Mucosa of rectum (tissue), 2 donors: ENCODE results near the gene TFRC.

Experiments
- H3K27ac ChIP-seq, 2 donors: one replicate each; pipeline ENCODE4 v1.7.0; 2013; ENCODE audit warnings: inconsistent platforms in 2 of 2, low read depth in 2 of 2, low read length in 2 of 2
- H3K27me3 ChIP-seq, 2 donors: one replicate each; pipeline ENCODE4 v1.7.0; 2013; ENCODE audit warnings: low read length in 2 of 2; ENCODE audit not compliant: control insufficient read depth in 2 of 2, insufficient read depth in 2 of 2
- H3K36me3 ChIP-seq, 2 donors: one replicate each; pipeline ENCODE4 v1.7.0; 2013; ENCODE audit warnings: low read length in 2 of 2; ENCODE audit not compliant: control insufficient read depth in 2 of 2, insufficient read depth in 2 of 2
- H3K4me1 ChIP-seq, 2 donors: one replicate each; pipeline ENCODE4 v1.7.0; 2013; ENCODE audit warnings: low read length in 2 of 2, mild to moderate bottlenecking in 1 of 2; ENCODE audit not compliant: control insufficient read depth in 2 of 2, insufficient read depth in 2 of 2
- H3K4me3 ChIP-seq, 2 donors: one replicate each; pipeline ENCODE4 v1.7.0; 2013; ENCODE audit warnings: low read length in 2 of 2
- H3K9ac ChIP-seq, 2 donors: one replicate each; pipeline ENCODE4 v1.7.0; 2013; ENCODE audit warnings: low read length in 2 of 2, low read depth in 1 of 2, mild to moderate bottlenecking in 1 of 2
- H3K9me3 ChIP-seq, 2 donors: one replicate each; pipeline ENCODE4 v1.7.0; 2013; ENCODE audit warnings: low read length in 2 of 2; ENCODE audit not compliant: control insufficient read depth in 2 of 2
- donor health status: healthy.
- donor health status: Normal muscosa, but diverticular disease.

TFRC gene

DNA sequence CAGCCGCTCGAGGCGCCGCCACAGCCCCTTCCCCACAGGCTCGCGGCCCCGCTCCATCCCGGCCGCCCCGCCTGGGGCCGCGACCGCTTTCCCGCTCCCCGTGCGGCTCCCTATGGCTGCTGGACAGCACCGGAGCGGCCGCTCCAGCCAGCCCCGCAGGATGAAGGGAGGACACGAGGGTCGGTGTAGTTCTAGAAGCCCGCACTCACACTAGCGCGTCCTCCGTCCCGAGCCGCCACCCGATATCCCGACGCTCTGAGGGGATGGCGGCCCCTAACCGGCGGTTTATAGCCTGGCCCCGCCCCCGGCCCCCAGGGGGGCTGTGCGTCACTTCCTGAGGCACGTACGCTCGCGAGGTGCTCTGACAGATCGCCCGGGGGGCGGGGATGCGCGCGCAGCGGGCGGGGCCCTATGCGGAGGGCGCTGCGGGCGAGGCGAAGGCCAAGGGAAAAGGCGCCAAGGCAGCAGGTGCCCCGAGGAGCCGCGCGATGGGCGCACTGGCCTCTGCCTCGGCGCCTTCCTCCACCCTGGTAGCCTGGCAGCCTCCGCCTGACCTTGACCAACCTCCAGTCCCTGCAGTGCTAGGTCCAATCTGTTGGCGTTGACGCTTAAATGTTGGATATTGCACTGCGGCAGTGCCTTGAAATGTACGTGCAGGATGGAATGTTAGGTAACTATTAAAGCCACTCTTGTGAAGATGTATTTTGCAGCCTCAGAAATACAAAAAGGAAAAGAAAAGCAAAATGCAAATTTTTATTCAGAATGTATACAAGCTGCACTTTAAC is at the start of gene TFRC:
Gene TFRC, minus strand, starts transcription at position 257 of the 785 bp plus-strand sequence. CDS start 4,991 bp downstream, outside the sequence.
- no peaks in the 10 kb centered on the region for H3K9me3 ChIP-seq
- H3K9ac ChIP-seq: peak within 1 kb of the TSS; percentile 96 to 97

DNA sequence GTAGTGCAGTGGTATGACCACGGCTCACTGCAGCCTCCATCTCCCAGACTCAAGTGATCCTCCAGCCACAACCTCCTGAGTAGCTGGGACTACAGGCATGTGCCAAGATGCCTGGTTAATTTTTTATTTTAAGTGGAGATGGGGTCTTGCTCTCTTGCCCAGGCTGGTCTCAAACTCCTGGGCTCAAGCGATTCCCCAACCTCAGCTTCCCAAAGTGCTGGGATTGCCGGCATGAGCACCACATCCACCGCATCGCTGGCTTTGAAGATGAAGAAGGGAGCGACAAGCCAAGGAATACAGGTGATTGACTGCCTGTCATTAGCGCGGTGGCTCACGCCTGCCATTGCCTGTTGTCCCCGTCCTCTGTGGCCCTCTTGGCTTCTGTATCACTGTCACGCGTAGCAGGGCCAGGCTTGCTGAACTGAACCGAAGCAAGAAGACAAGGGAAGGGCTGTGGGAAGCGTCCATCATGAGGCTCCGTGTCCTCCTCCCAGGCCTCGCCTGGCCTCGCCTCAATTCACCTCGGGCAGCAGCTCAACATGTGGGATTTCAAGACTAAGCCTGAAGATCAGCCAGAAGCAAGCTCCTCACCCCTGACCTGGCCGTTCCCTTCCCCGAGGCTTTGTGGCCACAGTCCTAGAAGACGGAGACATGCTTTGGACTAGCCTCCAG is 46.4 kb upstream of the TFRC start:
- Histone ChIP-seq H3K36me3 (no peaks in the 10 kb centered on the region), H3K9me3 (no peaks in the 10 kb centered on the region), H3K4me3 (no peak overlapping the region), H3K9ac (no peak overlapping the region), H3K4me1 (peaks cover 5 to 6% of the 10 kb centered on the region in 2 donors), H3K27ac (no peak overlapping the region), H3K27me3 (no peaks in the 10 kb centered on the region)

More for the DNA sequence above, at the start of gene TFRC:
- Histone ChIP-seq H3K27ac (peak within 1 kb of the TSS; percentile 96 to 98), H3K4me1 (peaks cover 17 to 19% of the 10 kb centered on the region in 2 donors), H3K27me3 (no peaks in the 10 kb centered on the region), H3K4me3 (peak within 1 kb of the TSS; percentile 95 to 99), H3K36me3 (peaks cover 0 to 2% of the 10 kb centered on the region in 2 donors)

DNA sequence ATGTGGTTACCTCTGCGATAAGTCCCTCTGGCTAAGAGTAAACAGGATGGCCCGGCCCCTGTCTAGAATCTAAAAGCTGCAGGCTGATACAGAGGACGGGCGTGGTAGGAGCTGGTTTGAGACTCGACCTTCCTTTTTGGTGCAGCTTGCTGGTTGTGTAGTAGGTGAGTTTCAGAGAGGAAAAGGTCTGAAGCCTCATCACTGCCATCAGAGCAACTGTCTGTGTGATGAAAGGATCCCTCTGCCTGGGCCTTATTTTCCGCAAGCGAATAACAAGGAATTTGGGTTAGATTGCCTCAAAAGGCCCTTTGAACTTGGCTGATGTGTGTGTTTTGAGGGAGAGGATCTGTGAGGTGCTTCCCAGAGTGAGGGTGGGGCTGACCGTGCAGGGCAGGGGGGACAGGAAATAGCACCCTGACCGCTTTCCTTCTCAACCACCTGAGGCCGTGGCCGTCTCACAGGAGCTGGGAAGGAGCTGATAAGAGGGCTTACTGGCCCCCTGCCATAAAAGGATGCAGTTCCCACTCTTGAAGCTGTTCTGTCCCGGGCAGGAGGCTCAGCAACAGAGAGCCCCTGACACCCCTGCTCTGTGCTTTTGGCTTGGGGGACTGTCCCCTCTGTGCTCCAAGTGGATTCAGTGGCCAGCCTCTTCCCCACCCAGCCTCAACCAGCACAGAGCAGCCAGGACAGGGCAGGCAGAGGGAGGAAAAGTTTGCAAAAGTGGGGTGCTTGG is 45.6 kb upstream of the TFRC start:
- Histone ChIP-seq H3K27ac (no peak overlapping the region), H3K36me3 (no peaks in the 10 kb centered on the region), H3K4me1 (peaks cover 5 to 6% of the 10 kb centered on the region in 2 donors), H3K9me3 (no peaks in the 10 kb centered on the region), H3K4me3 (no peak overlapping the region), H3K27me3 (no peaks in the 10 kb centered on the region), H3K9ac (no peak overlapping the region)

DNA sequence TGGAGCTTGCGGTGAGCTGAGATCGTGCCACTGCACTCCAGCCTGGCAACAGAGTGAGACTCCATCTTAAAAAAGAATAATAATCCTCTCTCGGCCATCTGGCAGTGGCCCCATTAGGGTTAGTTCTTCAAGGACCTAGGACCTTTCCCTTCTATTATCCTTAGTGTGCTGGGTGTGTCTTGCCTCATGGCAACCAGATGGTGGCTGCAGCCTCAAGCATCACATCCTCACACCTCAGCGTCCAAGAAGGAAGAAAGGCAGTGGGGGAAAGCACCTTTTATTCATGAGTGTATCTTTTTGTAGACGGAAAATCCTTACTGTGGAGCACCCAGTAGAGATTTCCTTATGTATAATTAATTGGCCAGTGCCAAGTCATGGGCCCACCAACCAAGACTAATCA is 42.7 kb upstream of the TFRC start:
- Histone ChIP-seq H3K27ac (no peak overlapping the region), H3K9ac (no peak overlapping the region), H3K4me3 (no peak overlapping the region), H3K9me3 (no peaks in the 10 kb centered on the region), H3K27me3 (no peaks in the 10 kb centered on the region), H3K36me3 (no peaks in the 10 kb centered on the region), H3K4me1 (peaks cover 5 to 6% of the 10 kb centered on the region in 2 donors)

DNA sequence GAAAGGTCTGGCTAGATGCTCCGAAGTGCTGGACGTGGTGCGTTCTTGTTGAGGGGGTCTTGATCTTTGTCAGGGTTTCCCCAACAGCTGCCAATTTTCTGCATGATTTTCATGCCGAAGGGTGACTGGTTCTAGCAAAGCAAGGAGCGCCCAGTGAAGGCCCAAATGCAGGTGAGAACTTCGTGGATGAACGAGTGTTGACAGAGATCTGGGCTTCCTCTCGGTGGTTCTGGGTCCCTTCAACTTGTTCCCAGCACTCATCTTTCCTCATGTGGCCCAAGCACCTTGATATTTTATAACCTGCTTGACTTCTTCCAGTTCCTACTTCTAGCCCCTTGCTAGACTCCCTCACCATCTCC is 40.8 kb upstream of the TFRC start:
- Histone ChIP-seq H3K27me3 (no peaks in the 10 kb centered on the region), H3K4me3 (no peak overlapping the region), H3K27ac (no peak overlapping the region), H3K9me3 (no peaks in the 10 kb centered on the region), H3K9ac (no peak overlapping the region), H3K36me3 (no peaks in the 10 kb centered on the region), H3K4me1 (peaks cover 4% of the 10 kb centered on the region in 2 donors)

DNA sequence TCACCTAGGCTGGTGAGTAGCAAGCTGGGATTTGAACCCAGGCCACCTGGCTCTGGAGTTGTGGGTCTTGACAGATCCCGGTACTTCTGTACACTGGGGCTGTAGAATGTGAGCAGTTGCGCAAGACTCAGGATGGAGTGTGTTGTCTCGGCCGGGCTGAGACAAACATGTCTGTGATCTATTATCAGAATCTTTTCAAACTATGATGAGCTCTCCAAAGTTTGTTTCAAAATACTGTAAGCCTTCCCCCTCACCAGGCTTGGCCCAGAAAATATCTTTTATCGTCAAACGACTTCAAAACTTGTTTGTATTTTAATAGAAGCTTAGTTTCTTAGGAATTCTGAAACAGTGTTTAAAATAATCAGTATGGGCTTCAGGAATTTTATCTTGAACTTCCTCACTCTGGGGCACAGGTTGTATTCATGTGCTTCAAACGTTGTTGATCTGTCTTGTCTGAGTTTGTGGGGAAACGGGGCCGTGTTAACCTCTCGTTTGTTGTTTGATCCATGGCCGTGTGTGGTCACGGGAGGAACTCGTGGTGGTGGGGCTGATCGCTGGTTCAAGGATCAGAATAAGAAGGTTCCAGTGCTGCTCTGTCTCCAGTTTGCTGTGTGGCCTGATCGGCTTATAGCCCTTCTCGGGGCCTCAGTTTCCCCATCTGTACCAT is 40.3 kb upstream of the TFRC start:
- H3K36me3 ChIP-seq: no peaks in the 10 kb centered on the region
- H3K27ac ChIP-seq: no peak overlapping the region
- H3K27me3 ChIP-seq: no peaks in the 10 kb centered on the region
- H3K9ac ChIP-seq: no peak overlapping the region
- H3K4me3 ChIP-seq: no peak overlapping the region
- peaks cover 0 to under 1% of the 10 kb centered on the region in 2 donors for H3K4me1 ChIP-seq
- H3K9me3 ChIP-seq: no peaks in the 10 kb centered on the region

DNA sequence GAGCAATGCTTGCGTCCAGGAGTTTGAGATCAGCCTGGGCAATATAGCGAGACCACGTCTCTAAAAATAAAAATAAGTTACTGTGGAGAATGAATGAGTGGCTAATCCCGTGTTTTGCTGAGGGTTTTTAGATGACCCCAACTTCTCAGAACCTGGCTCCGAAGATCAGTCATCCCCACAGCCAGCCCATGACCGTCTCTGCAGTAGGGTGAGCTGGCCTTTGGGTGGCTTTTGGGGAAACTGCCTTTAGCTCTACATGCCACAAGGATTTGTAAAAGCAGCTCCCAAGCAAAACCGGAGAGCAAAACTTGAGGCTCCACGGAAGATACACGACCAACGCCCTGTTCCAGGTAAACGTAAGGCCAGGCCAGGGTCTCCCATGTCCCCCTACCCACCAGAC is 39.2 kb upstream of the TFRC start:
- Histone ChIP-seq H3K36me3 (no peaks in the 10 kb centered on the region), H3K27me3 (no peaks in the 10 kb centered on the region), H3K27ac (no peak overlapping the region), H3K4me3 (no peak overlapping the region), H3K9me3 (no peaks in the 10 kb centered on the region), H3K4me1 (no peaks in the 10 kb centered on the region), H3K9ac (no peak overlapping the region)

DNA sequence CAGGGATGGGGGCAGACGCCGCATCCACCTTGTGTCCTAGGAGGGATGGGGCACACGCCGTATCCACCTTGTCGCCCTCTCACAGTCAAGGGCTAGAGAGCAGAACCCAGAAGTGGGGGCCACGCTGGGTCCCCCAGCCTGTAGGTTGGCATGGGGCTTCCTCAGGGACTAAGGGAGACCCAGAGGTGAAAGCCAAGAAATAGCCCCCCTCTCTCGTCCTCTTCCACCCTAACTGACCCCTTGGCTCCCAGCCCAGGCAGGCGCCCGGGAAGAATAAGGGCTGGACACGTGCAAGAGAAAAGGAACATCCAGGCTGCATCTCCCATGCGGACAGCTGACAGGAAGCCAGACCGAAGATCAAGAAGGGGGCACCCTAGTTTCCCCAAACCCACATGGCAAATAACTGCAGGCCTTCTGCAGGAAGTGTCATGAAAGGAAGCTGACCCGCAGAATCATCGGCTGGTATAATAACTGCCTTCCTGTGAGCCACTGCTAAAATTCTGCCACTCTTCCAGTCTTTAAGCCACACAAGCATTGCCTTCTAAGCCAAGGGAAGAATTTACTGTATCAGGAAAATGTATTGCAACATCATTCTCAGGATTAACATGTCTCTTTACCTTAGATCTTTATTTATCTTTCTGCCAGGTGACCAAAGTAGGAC is 38.5 kb upstream of the TFRC start:
- H3K27ac ChIP-seq: no peak overlapping the region
- H3K4me1 ChIP-seq: no peaks in the 10 kb centered on the region
- no peak overlapping the region for H3K4me3 ChIP-seq
- no peaks in the 10 kb centered on the region for H3K36me3 ChIP-seq
- no peaks in the 10 kb centered on the region for H3K9me3 ChIP-seq
- H3K9ac ChIP-seq: no peak overlapping the region
- no peaks in the 10 kb centered on the region for H3K27me3 ChIP-seq

DNA sequence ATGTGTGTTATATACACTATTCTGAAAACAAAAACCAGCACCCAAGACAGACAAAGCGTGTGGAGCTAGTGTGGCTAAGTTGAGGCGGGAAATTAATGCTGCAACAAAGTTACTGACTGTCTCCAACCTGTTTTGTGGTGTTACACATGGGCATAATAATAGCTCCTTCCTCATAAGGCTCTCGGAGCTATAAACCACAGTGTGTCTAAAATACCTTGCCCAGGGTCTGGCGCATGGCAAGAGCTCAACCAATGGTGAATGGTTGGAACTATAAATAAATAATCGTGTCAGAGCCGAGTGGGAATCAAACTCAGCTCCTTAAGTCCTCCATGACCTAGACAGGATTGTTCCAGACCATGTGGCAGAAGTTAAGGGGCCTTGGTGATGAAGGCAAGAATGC is 35.9 kb upstream of the TFRC start:
- H3K27ac ChIP-seq: no peak overlapping the region
- no peaks in the 10 kb centered on the region for H3K4me1 ChIP-seq
- H3K36me3 ChIP-seq: no peaks in the 10 kb centered on the region
- no peak overlapping the region for H3K4me3 ChIP-seq
- H3K9ac ChIP-seq: no peak overlapping the region
- H3K9me3 ChIP-seq: no peaks in the 10 kb centered on the region
- no peaks in the 10 kb centered on the region for H3K27me3 ChIP-seq
